WTC11 (cell line): Measurements from ENCODE around the gene MTX1. TPM values are rescaled to one million over a fixed set of nuclear protein-coding genes. Genes with fewer than 3 reads are reported as not detected.
"Not testable (repeated sequence)": the region's sequence is repeated elsewhere in the genome, so short reads cannot be mapped to it uniquely, and the experiment has no call there.

Source experiments
- ATAC-seq: fragments of 200-7000 bp; cut with Tn5 transposase; 2 replicates; pipeline ENCODE4 v1.10.0; 2021; ENCODE audit warnings: mild to moderate bottlenecking, moderate library complexity
- CTCF ChIA-PET: fragments of 300-600 bp; sonication (Branson Sonifier 250); formaldehyde crosslinking; loops from one replicate; lab custom pipeline; 2021; ENCODE audit warnings: antibody characterized with exemption; lab: Charles Lee
- POLR2A ChIA-PET: fragments of 350-600 bp; sonication (Branson Sonifier 250); formaldehyde crosslinking; loops from one replicate; lab custom pipeline; 2021; ENCODE audit warnings: antibody characterized with exemption; lab: Charles Lee
- DNase-seq: peaks from one replicate; pipeline ENCODE4 v3.0.0; 2021; ENCODE audit warnings: low spot score
- H3K27ac Mint-ChIP-seq: 2 replicates; pipeline ENCODE4 v1.8.0; 2021; ENCODE audit warnings: mixed read lengths
- H3K27me3 Mint-ChIP-seq: 2 replicates; pipeline ENCODE4 v1.8.0; 2021; ENCODE audit warnings: low read depth, mild to moderate bottlenecking, moderate library complexity, mixed read lengths
- H3K36me3 Mint-ChIP-seq: 2 replicates; pipeline ENCODE4 v1.8.0; 2021; ENCODE audit warnings: mixed read lengths
- H3K4me1 Mint-ChIP-seq: 2 replicates; pipeline ENCODE4 v1.8.0; 2022; ENCODE audit warnings: mixed read lengths
- H3K4me3 Mint-ChIP-seq: 2 replicates; pipeline ENCODE4 v1.8.0; 2021; ENCODE audit warnings: mild to moderate bottlenecking, moderate library complexity, mixed read lengths
- H3K9me3 Mint-ChIP-seq: 2 replicates; pipeline ENCODE4 v1.8.0; 2021; ENCODE audit warnings: mixed read lengths
- CBFB ChIP-seq: sonication (generic); formaldehyde crosslinking; IDR thresholded peaks from 2 replicates; pipeline ENCODE4 v1.8.1; 2022; ENCODE audit warnings: mild to moderate bottlenecking, low read depth, missing genetic modification reagents
- ETV6 ChIP-seq: sonication (generic); formaldehyde crosslinking; IDR thresholded peaks from 2 replicates; pipeline ENCODE4 v1.8.1; 2022; ENCODE audit warnings: mild to moderate bottlenecking, missing genetic modification reagents
- GTF2I ChIP-seq: fragments of 250-450 bp; sonication (Bioruptor Pico); conservative IDR thresholded peaks from 2 replicates; pipeline ENCODE4 v1.4.0; 2021; ENCODE audit warnings: mild to moderate bottlenecking
- HMGXB4 ChIP-seq: sonication (generic); formaldehyde crosslinking; IDR thresholded peaks from 2 replicates; pipeline ENCODE4 v1.8.1; 2023; ENCODE audit warnings: mild to moderate bottlenecking, moderate library complexity, missing genetic modification reagents
- JAZF1 ChIP-seq: fragments of 250-450 bp; sonication (Bioruptor Pico); IDR thresholded peaks from 2 replicates; pipeline ENCODE4 v1.9.0; 2021; ENCODE audit warnings: moderate library complexity, mild to moderate bottlenecking, inconsistent platforms
- NFATC4 ChIP-seq: fragments of 250-450 bp; sonication (Bioruptor Pico); IDR thresholded peaks from 2 replicates; pipeline ENCODE4 v1.9.0; 2021; ENCODE audit warnings: mild to moderate bottlenecking
- NFYB ChIP-seq: sonication (generic); formaldehyde crosslinking; conservative IDR thresholded peaks from 2 replicates; pipeline ENCODE4 v1.8.0; 2022; ENCODE audit warnings: low read depth, missing genetic modification reagents
- PRDM15 ChIP-seq: sonication (generic); formaldehyde crosslinking; IDR thresholded peaks from 2 replicates; pipeline ENCODE4 v1.8.0; 2022; ENCODE audit warnings: missing genetic modification reagents
- PREB ChIP-seq: sonication (generic); formaldehyde crosslinking; IDR thresholded peaks from 2 replicates; pipeline ENCODE4 v1.8.1; 2022; ENCODE audit warnings: mild to moderate bottlenecking, missing genetic modification reagents, moderate library complexity, borderline replicate concordance
- RORB ChIP-seq: fragments of 250-450 bp; sonication (Bioruptor Pico); IDR thresholded peaks from 2 replicates; pipeline ENCODE4 v1.9.0; 2021; ENCODE audit warnings: mild to moderate bottlenecking
- SMAD3 ChIP-seq: sonication (generic); formaldehyde crosslinking; IDR thresholded peaks from 2 replicates; pipeline ENCODE4 v1.8.0; 2022; ENCODE audit warnings: missing genetic modification reagents, mild to moderate bottlenecking, borderline replicate concordance
- SOX15 ChIP-seq: fragments of 250-450 bp; sonication (Bioruptor Pico); IDR thresholded peaks from 2 replicates; pipeline ENCODE4 v1.9.0; 2021; ENCODE audit warnings: mild to moderate bottlenecking
- TEAD4 ChIP-seq: sonication (generic); formaldehyde crosslinking; IDR thresholded peaks from 2 replicates; pipeline ENCODE4 v1.8.0; 2022; ENCODE audit warnings: mild to moderate bottlenecking, missing genetic modification reagents
- USF2 ChIP-seq: sonication (generic); formaldehyde crosslinking; IDR thresholded peaks from 2 replicates; pipeline ENCODE4 v1.8.1; 2023; ENCODE audit warnings: mild to moderate bottlenecking, missing genetic modification reagents, moderate library complexity
- ZNF121 ChIP-seq: sonication (generic); formaldehyde crosslinking; IDR thresholded peaks from 2 replicates; pipeline ENCODE4 v1.8.0; 2023; ENCODE audit warnings: missing genetic modification reagents
- ZNF317 ChIP-seq: sonication (generic); formaldehyde crosslinking; IDR thresholded peaks from 2 replicates; pipeline ENCODE4 v1.8.1; 2023; ENCODE audit warnings: low read depth, mild to moderate bottlenecking, moderate library complexity, missing genetic modification reagents, borderline replicate concordance
- total RNA-seq: library from RNA; stranded (reverse); gene quantifications from 3 replicates; pipeline ENCODE4 v1.2.3, GENCODE V29; 2021

The MTX1 gene
- total RNA-seq, 1 experiment from 2014 or later, result 62.8 TPM

DNA sequence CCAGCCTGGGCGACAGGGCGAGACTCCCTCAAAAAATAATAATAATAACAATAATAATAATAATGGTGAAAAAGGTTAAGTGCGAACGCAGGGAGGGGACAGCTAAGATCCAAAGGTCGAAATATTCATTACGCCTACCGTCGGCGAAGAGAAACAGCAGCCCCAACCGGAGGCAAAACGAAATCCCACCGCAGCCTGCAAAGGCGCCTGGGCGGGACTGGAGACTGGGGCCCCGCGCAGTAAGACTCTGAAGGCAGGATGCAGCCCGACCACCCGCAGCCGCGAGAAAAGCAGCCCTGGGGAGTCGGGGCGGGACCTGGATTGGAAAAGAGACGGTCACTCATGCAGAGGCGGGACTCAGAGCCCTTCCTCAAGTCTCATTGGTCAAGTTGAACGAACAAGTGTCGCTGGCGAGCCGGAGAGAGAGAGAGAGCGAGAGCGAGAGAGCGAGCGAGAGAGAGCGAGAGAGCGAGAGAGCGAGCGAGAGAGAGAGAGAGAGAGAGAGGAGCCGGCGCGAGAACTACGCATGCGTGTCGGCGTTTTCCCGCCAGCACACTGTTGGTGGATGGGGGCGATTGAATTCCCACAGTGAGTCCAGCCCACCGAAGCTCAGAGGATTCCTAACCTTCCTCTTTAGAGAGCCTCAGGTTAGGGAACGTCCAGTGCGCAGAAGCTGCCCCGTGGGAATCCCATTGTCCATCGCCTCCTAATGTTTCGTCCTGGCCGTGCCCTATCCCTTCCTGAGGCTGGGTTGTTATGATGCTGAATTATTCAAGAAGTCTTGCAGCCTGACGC lies 36.1 kb downstream of the MTX1 start (continued):
- TF ChIP-seq NFATC4 (CRISPR knock-in tag) (no peak), NFYB (CRISPR knock-in tag) (peak; percentile 62), PREB (CRISPR knock-in tag) (no peak; the same call in 1 of the 2 replicates), SMAD3 (CRISPR knock-in tag) (peak; percentile 48; the same call in 1 of the 2 replicates), TEAD4 (no peak), CBFB (no peak), JAZF1 (no peak), GTF2I (CRISPR knock-in tag) (no peak), SOX15 (no peak), HMGXB4 (peak; percentile 28; the same call in 1 of the 2 replicates), RORB (CRISPR knock-in tag) (no peak), ZNF317 (CRISPR knock-in tag) (no peak), PRDM15 (CRISPR knock-in tag) (peak; percentile 46)
- TF ChIP-seq, all 79 proteins: peak for 30

GRCh38 chr1:155245163-155245524 lies 36.6 kb downstream of the MTX1 start:
- DNase-seq, result no peak
- H3K36me3 Mint-ChIP-seq, result peaks cover 14% of the 10 kb centered on the region
- POLR2A ChIA-PET, result interaction anchor here (0.6 to 1.3 kb wide), 3 partner anchors 28 to 948 kb away, joined by 3 to 6 read pairs (median 4); partner anchors contain the start of genes CLK2 and FDPS
- peaks cover 41% of the 10 kb centered on the region for H3K27me3 Mint-ChIP-seq
- no peak for ATAC-seq
- peaks cover 28% of the 10 kb centered on the region for H3K4me1 Mint-ChIP-seq
- TF ChIP-seq ETV6 (no peak), USF2 (CRISPR knock-in tag) (no peak)
- TF ChIP-seq, all 79 proteins: peak for 0
- Mint-ChIP-seq H3K9me3 (no peaks in the 10 kb centered on the region), H3K27ac (peak overlapping the region; percentile 99), H3K4me3 (peak overlapping the region; percentile 78)
- CTCF ChIA-PET, result interaction anchor here (0.6 to 1.8 kb wide), 8 partner anchors 31 to 261 kb away, joined by 3 to 7 read pairs (median 3); no protein-coding TSS in a partner anchor

DNA sequence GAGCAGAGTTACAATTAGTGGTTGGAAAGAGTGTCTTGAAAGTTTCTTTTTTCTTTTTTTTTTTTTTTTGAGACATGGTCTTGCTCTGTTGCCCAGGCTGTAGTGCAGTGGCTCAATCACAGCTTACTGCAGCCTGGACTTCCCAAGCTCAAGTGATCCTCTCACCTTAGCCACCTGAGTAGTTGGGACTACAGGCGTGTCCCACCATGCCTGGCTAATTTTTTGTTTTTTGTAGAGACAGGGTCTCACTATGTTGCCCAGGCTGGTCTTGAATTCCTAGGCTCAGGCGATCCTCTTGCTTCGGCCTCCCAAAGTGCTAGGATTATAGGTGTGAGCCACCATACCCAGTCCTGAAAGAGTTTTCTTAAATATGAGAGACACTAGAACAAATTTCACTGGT lies 38.3 kb downstream of the MTX1 start:
- H3K27ac Mint-ChIP-seq, H3K4me3 Mint-ChIP-seq, ATAC-seq, DNase-seq, H3K9me3 Mint-ChIP-seq, POLR2A ChIA-PET: not testable (repeated sequence)
- H3K4me1 Mint-ChIP-seq, result peaks cover 20% of the 10 kb centered on the region
- CTCF ChIA-PET, result interaction anchor here (1.0 kb wide), 1 partner anchor 77 kb away, joined by 3 read pairs; no protein-coding TSS in a partner anchor
- peak; percentile 83 for TF ChIP-seq ZNF121 (CRISPR knock-in tag)
- H3K27me3 Mint-ChIP-seq, result peaks cover 41% of the 10 kb centered on the region
- H3K36me3 Mint-ChIP-seq, result peaks cover 14% of the 10 kb centered on the region
